Suprapubic skin (tissue), 4 donors: Measurements from ENCODE around the gene CNPPD1. TPM values are rescaled to one million over a fixed set of nuclear protein-coding genes. Genes with fewer than 3 reads are reported as not detected.

Source experiments
- DNase-seq, 2 donors: peaks; one replicate each; pipeline ENCODE4 v3.0.0-alpha.2; 2019; ENCODE audit warnings: low spot score in 2 of 2
- H3K27ac ChIP-seq: fragments of 200-600 bp; sonication (generic); one replicate; pipeline ENCODE4 v1.5.1; 2019
- H3K27me3 ChIP-seq: fragments of 200-600 bp; sonication (generic); one replicate; pipeline ENCODE4 v1.5.1; 2019
- H3K36me3 ChIP-seq: fragments of 200-600 bp; sonication (generic); one replicate; pipeline ENCODE4 v1.5.1; 2019
- H3K4me1 ChIP-seq: fragments of 200-600 bp; sonication (generic); one replicate; pipeline ENCODE4 v1.5.1; 2019
- H3K4me3 ChIP-seq: fragments of 200-600 bp; sonication (generic); one replicate; pipeline ENCODE4 v1.5.1; 2019; ENCODE audit warnings: mild to moderate bottlenecking
- H3K9me3 ChIP-seq: fragments of 200-600 bp; sonication (generic); one replicate; pipeline ENCODE4 v1.5.1; 2019
- CTCF ChIP-seq, 2 donors: fragments of 200-600 bp in 1 of 2; fragments of 450-650 bp in 1 of 2; sonication (generic) in 1 of 2; IDR thresholded peaks; one replicate each; pipeline ENCODE4 v1.5.1; 2016 to 2019; ENCODE audit warnings: antibody characterized with exemption in 2 of 2, mild to moderate bottlenecking in 1 of 2, moderate library complexity in 1 of 2
- EP300 ChIP-seq: sonication (generic); formaldehyde crosslinking; IDR thresholded peaks from one replicate; pipeline ENCODE4 v1.6.1; 2017; ENCODE audit warnings: antibody characterized with exemption
- POLR2A ChIP-seq, 2 donors: fragments of 450-650 bp; IDR thresholded peaks; one replicate each; pipeline ENCODE4 v1.6.1; 2017; ENCODE audit warnings: antibody characterized with exemption in 2 of 2, mild to moderate bottlenecking in 2 of 2, moderate library complexity in 2 of 2
- POLR2AphosphoS5 ChIP-seq, 3 donors: sonication (generic); formaldehyde crosslinking; IDR thresholded peaks; one replicate each; pipeline ENCODE4 v1.6.1; 2017; ENCODE audit warnings: antibody characterized with exemption in 3 of 3
- WGBS: methylation state at CpG from one replicate; pipeline ENCODE4 v1.1.5; 2018; 5-methylcytosine and 5-hydroxymethylcytosine counted together
- total RNA-seq, 4 donors: library from RNA; depleted of rRNA; stranded (reverse); fragments of >200 nt; gene quantifications; one replicate each; pipeline ENCODE4 v1.1.0, GENCODE V29; 2016

The CNPPD1 gene
- total RNA-seq: 10 to 100 TPM; 44.9 to 70.3 (median 53.0) TPM

DNA sequence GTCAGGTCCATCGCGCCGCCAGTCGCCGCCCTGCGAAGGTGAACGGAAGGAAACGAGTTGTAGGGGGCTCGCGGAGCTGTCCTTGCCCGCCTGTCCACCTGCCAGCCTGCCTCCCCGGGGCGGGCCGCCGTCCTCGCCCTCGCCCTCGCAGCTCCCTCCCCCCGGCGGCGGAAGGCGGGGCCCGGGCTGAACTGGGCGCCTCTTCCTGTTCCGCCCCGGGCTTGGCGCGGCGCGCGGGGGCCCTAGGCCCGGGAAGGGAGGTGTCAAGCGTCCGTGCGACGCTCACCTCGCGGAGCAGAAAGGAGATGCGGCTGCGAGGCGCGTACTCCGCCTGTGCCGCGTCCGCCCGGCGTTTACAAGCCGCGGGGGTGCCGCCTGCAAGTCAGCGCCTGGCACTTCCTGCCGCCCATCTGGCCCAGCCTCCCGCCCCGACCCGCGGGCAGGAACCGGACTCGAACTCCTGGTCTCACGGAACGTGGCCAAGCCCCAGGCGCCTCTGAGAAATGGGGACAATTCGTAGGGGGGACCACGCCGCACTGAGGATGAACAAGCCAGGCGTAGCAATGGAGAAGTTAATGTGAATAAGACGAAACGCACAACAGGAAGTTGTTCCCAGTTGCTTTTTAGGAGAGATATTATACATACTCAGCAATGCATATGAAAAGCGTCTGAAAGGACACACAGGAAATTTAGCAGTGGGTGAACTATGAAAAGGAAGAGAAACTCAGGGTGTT, at the start of gene CNPPD1:
TSS of gene CNPPD1 (minus strand) at position 108 of the 734 bp plus-strand sequence. CDS start at position 11, 97 bp downstream.
- Histone ChIP-seq H3K27me3 (no peaks in the 10 kb centered on the region), H3K27ac (peak within 1 kb of the TSS; percentile 99), H3K4me3 (peak within 1 kb of the TSS; percentile 85), H3K4me1 (peaks cover 39% of the 10 kb centered on the region), H3K9me3 (no peaks in the 10 kb centered on the region), H3K36me3 (peaks cover 56% of the 10 kb centered on the region)
- peak; percentile 92 to 93 for DNase-seq
- peak; percentile 81 to 94 (median 82) for TF ChIP-seq POLR2AphosphoS5 (IDR thresholded peaks at IDR 0.05)
- no peak for TF ChIP-seq CTCF (IDR thresholded peaks at IDR 0.05)
- peak; percentile 83 to 88 for TF ChIP-seq POLR2A (IDR thresholded peaks at IDR 0.05)
- no peak for TF ChIP-seq EP300
- 1% methylated on average over 38 of the region's 69 CpGs for WGBS

- no peak for DNase-seq
- no peaks in the 10 kb centered on the region for H3K27me3 ChIP-seq
- H3K4me1 ChIP-seq: peaks cover 23% of the 10 kb centered on the region
- H3K4me3 ChIP-seq: no peak overlapping the region
- no peaks in the 10 kb centered on the region for H3K9me3 ChIP-seq
- WGBS: 83% methylated on average over 3 of the region's 3 CpGs
- no peak overlapping the region for H3K27ac ChIP-seq
- TF ChIP-seq POLR2AphosphoS5 (IDR thresholded peaks at IDR 0.05) (no peak), CTCF (IDR thresholded peaks at IDR 0.05) (no peak), EP300 (no peak), POLR2A (IDR thresholded peaks at IDR 0.05) (no peak)
- H3K36me3 ChIP-seq: peaks cover 57% of the 10 kb centered on the region
Observed at GRCh38 chr2:219225350-219225749, 48.6 kb upstream of the CNPPD1 start.

DNA sequence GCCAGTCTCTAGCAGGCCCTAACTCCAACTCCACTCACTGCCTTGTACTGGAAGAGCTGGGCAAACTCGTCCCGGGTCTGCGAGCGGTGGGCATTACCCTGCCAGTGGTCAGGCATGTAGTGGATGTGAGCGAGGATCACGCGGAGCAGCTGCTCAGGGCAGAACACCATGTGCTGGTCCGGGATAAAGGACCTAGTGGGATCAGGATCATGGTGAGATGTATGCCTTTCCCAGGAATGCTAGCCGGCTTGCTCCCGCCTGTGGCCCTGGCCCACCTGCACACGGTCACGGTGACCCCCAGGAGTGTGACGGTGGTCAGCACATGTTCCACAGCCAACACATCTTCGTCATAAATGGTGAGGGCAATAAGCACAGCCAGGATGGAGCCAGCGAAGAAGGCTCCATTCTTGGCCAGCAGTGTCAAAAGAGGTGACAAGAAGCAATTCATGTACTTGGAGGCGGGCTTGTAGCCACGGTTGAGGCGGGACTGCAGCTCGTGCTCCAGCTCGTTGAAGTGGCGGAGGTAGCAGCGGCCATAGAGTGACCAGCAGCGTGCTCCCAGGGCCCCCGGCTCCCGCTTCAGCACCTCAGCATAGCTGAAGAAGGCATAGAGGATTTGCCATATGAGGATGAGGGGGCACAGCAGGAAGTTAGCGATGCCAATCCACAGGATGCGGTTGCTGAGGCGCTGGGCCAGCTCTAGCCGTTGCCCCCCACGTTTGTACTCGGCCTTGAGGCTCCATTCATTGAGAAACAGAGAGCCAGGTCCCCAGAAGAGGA, 47.3 kb upstream of the CNPPD1 start:
- H3K4me1 ChIP-seq: peaks cover 30% of the 10 kb centered on the region
- H3K36me3 ChIP-seq: peaks cover 61% of the 10 kb centered on the region
- no peak for DNase-seq
- TF ChIP-seq POLR2A (IDR thresholded peaks at IDR 0.05): no peak
- no peak for TF ChIP-seq CTCF (IDR thresholded peaks at IDR 0.05)
- no peak for TF ChIP-seq POLR2AphosphoS5 (IDR thresholded peaks at IDR 0.05)
- no peaks in the 10 kb centered on the region for H3K9me3 ChIP-seq
- H3K27ac ChIP-seq: no peak overlapping the region
- H3K27me3 ChIP-seq: no peaks in the 10 kb centered on the region
- no peak overlapping the region for H3K4me3 ChIP-seq
- 86% methylated on average over 24 of the region's 31 CpGs for WGBS

- WGBS: 90% methylated on average over 9 of the region's 16 CpGs
- no peak overlapping the region for H3K27ac ChIP-seq
- no peak overlapping the region for H3K4me3 ChIP-seq
- H3K36me3 ChIP-seq: peaks cover 61% of the 10 kb centered on the region
- no peaks in the 10 kb centered on the region for H3K27me3 ChIP-seq
- H3K4me1 ChIP-seq: peaks cover 31% of the 10 kb centered on the region
- no peak for TF ChIP-seq CTCF (IDR thresholded peaks at IDR 0.05)
- TF ChIP-seq POLR2A (IDR thresholded peaks at IDR 0.05): no peak
- TF ChIP-seq POLR2AphosphoS5 (IDR thresholded peaks at IDR 0.05): no peak
- TF ChIP-seq EP300: no peak
- no peaks in the 10 kb centered on the region for H3K9me3 ChIP-seq
- DNase-seq: no peak
Observed at GRCh38 chr2:219221957-219222518, 45.3 kb upstream of the CNPPD1 start.
